WTC11 (cell line): ENCODE results near the gene OSBPL10. TPM values are rescaled to one million over a fixed set of nuclear protein-coding genes. Genes with fewer than 3 reads are reported as not detected.

Experiments
- ATAC-seq: fragments of 200-7000 bp; cut with Tn5 transposase; 2 replicates; pipeline ENCODE4 v1.10.0; 2021; ENCODE audit warnings: mild to moderate bottlenecking, moderate library complexity
- CTCF ChIA-PET: fragments of 300-600 bp; sonication (Branson Sonifier 250); formaldehyde crosslinking; loops from one replicate; lab custom pipeline; 2021; ENCODE audit warnings: antibody characterized with exemption; lab: Charles Lee
- POLR2A ChIA-PET: fragments of 350-600 bp; sonication (Branson Sonifier 250); formaldehyde crosslinking; loops from one replicate; lab custom pipeline; 2021; ENCODE audit warnings: antibody characterized with exemption; lab: Charles Lee
- DNase-seq: peaks from one replicate; pipeline ENCODE4 v3.0.0; 2021; ENCODE audit warnings: low spot score
- H3K27ac Mint-ChIP-seq: 2 replicates; pipeline ENCODE4 v1.8.0; 2021; ENCODE audit warnings: mixed read lengths
- H3K27me3 Mint-ChIP-seq: 2 replicates; pipeline ENCODE4 v1.8.0; 2021; ENCODE audit warnings: low read depth, mild to moderate bottlenecking, moderate library complexity, mixed read lengths
- H3K36me3 Mint-ChIP-seq: 2 replicates; pipeline ENCODE4 v1.8.0; 2021; ENCODE audit warnings: mixed read lengths
- H3K4me1 Mint-ChIP-seq: 2 replicates; pipeline ENCODE4 v1.8.0; 2022; ENCODE audit warnings: mixed read lengths
- H3K4me3 Mint-ChIP-seq: 2 replicates; pipeline ENCODE4 v1.8.0; 2021; ENCODE audit warnings: mild to moderate bottlenecking, moderate library complexity, mixed read lengths
- H3K9me3 Mint-ChIP-seq: 2 replicates; pipeline ENCODE4 v1.8.0; 2021; ENCODE audit warnings: mixed read lengths
- ATF1 ChIP-seq: sonication (generic); formaldehyde crosslinking; IDR thresholded peaks from 2 replicates; pipeline ENCODE4 v1.8.1; 2023; ENCODE audit warnings: mild to moderate bottlenecking, moderate library complexity, missing genetic modification reagents
- ELF4 ChIP-seq: sonication (generic); formaldehyde crosslinking; IDR thresholded peaks from 2 replicates; pipeline ENCODE4 v1.8.1; 2022; ENCODE audit warnings: low read depth, mild to moderate bottlenecking, moderate library complexity, missing genetic modification reagents
- EMX1 ChIP-seq: fragments of 250-450 bp; sonication (Bioruptor Pico); IDR thresholded peaks from 2 replicates; pipeline ENCODE4 v1.8.0; 2021; ENCODE audit warnings: mild to moderate bottlenecking
- FOXJ3 ChIP-seq: sonication (generic); formaldehyde crosslinking; IDR thresholded peaks from 2 replicates; pipeline ENCODE4 v1.9.0; 2021; ENCODE audit warnings: missing genetic modification reagents, mild to moderate bottlenecking, borderline replicate concordance
- FOXP1 ChIP-seq: sonication (generic); formaldehyde crosslinking; IDR thresholded peaks from 2 replicates; pipeline ENCODE4 v1.8.0; 2022; ENCODE audit warnings: missing genetic modification reagents, mild to moderate bottlenecking, moderate library complexity, borderline replicate concordance
- KAT7 ChIP-seq: sonication (generic); formaldehyde crosslinking; IDR thresholded peaks from 2 replicates; pipeline ENCODE4 v1.8.1; 2023; ENCODE audit warnings: missing genetic modification reagents, mild to moderate bottlenecking, borderline replicate concordance
- NFYB ChIP-seq: sonication (generic); formaldehyde crosslinking; conservative IDR thresholded peaks from 2 replicates; pipeline ENCODE4 v1.8.0; 2022; ENCODE audit warnings: low read depth, missing genetic modification reagents
- NR2C2 ChIP-seq: sonication (generic); formaldehyde crosslinking; IDR thresholded peaks from 2 replicates; pipeline ENCODE4 v1.8.0; 2022; ENCODE audit warnings: mild to moderate bottlenecking, missing genetic modification reagents
- SMAD4 ChIP-seq: sonication (generic); formaldehyde crosslinking; IDR thresholded peaks from 2 replicates; pipeline ENCODE4 v1.8.0; 2022; ENCODE audit warnings: mild to moderate bottlenecking, missing genetic modification reagents
- ZNF121 ChIP-seq: sonication (generic); formaldehyde crosslinking; IDR thresholded peaks from 2 replicates; pipeline ENCODE4 v1.8.0; 2023; ENCODE audit warnings: missing genetic modification reagents
- ZNF263 ChIP-seq: sonication (generic); formaldehyde crosslinking; IDR thresholded peaks from 2 replicates; pipeline ENCODE4 v1.8.1; 2022; ENCODE audit warnings: low read depth, mild to moderate bottlenecking, moderate library complexity, missing genetic modification reagents
- ZNF317 ChIP-seq: sonication (generic); formaldehyde crosslinking; IDR thresholded peaks from 2 replicates; pipeline ENCODE4 v1.8.1; 2023; ENCODE audit warnings: low read depth, mild to moderate bottlenecking, moderate library complexity, missing genetic modification reagents, borderline replicate concordance
- ZNF416 ChIP-seq: fragments of 250-450 bp; sonication (Bioruptor Pico); IDR thresholded peaks from 2 replicates; pipeline ENCODE4 v1.9.0; 2021; ENCODE audit warnings: mild to moderate bottlenecking, inconsistent platforms
- total RNA-seq: library from RNA; stranded (reverse); gene quantifications from 3 replicates; pipeline ENCODE4 v1.2.3, GENCODE V29; 2021
- TF ChIP-seq, protein P1 (sequence below): sonication (generic); formaldehyde crosslinking; conservative IDR thresholded peaks from 2 replicates; pipeline ENCODE4 v1.8.1; 2022; ENCODE audit warnings: mild to moderate bottlenecking, missing genetic modification reagents
- TF ChIP-seq, protein P2 (sequence below): sonication (generic); formaldehyde crosslinking; IDR thresholded peaks from 2 replicates; pipeline ENCODE4 v1.8.1; 2023; ENCODE audit warnings: mild to moderate bottlenecking, moderate library complexity, missing genetic modification reagents
- TF ChIP-seq, protein P3 (sequence below): sonication (generic); formaldehyde crosslinking; IDR thresholded peaks from 2 replicates; pipeline ENCODE4 v1.8.1; 2023; ENCODE audit warnings: mild to moderate bottlenecking, missing genetic modification reagents, borderline replicate concordance
- TF ChIP-seq, protein P4 (sequence below): sonication (generic); formaldehyde crosslinking; IDR thresholded peaks from 2 replicates; pipeline ENCODE4 v1.8.0; 2022; ENCODE audit warnings: mild to moderate bottlenecking, missing genetic modification reagents
- TF ChIP-seq, protein P5 (sequence below): sonication (generic); formaldehyde crosslinking; IDR thresholded peaks from 2 replicates; pipeline ENCODE4 v1.8.0; 2022; ENCODE audit warnings: missing genetic modification reagents
- TF ChIP-seq, protein P6 (sequence below): sonication (generic); formaldehyde crosslinking; IDR thresholded peaks from 2 replicates; pipeline ENCODE4 v1.8.1; 2022; ENCODE audit warnings: mild to moderate bottlenecking, missing genetic modification reagents, moderate library complexity, borderline replicate concordance
- TF ChIP-seq, protein P7 (sequence below): sonication (generic); formaldehyde crosslinking; IDR thresholded peaks from 2 replicates; pipeline ENCODE4 v1.8.1; 2023; ENCODE audit warnings: mild to moderate bottlenecking, missing genetic modification reagents, moderate library complexity

OSBPL10 gene
- total RNA-seq, 1 experiment from 2014 or later = 84.1 TPM

DNA sequence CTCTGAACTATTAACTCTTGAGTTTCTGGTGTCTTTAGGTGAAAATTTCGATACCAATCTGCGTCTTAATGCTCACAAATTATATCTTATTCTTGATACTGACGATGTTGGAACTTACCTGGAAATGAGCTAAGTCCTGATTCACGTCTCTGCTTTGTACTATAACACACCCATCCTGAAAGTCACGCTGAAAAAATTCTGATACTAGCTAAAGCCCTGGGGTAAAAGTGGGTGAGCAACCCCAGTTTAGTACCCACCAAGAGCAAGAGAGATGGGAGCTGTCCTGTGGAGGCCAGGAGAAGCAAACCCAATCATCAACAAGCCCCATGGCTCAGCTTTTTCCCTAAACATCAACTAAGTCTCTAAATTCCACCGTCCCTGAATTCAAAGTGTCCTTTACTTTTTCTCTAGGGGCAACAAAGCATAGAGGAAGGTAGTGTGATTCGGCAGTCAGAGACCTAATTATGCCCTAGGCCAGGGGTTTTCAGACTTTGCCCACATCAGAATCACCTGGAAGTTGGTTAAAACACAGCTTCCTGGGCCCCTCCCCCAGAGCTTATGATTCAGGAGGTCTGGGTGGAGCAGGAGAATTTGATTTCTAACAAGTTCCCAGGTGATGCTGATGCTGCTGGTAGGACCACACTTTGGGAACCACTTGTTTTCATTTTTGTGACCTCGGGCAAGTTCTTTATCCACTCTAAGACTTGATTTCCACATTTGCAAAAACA, 90.2 kb downstream of the OSBPL10 start:
- ATAC-seq (no peak), DNase-seq (no peak)
- ChIA-PET CTCF (interaction anchor here (0.7 to 1.0 kb wide), 2 partner anchors 70 to 329 kb away, joined by 3 read pairs; no protein-coding TSS in a partner anchor), POLR2A (no interaction called here)
- 0 out of 2 replicates have a peak, but pooled peaks cover 4% of the 10 kb centered on the region for H3K9me3 Mint-ChIP-seq
- no peak overlapping the region for H3K4me3 Mint-ChIP-seq
- peaks cover 83% of the 10 kb centered on the region for H3K4me1 Mint-ChIP-seq
- H3K27me3 Mint-ChIP-seq = no peaks in the 10 kb centered on the region
- TF ChIP-seq ZNF121 (CRISPR knock-in tag) = no peak
- no peak for TF ChIP-seq ZNF416 (CRISPR knock-in tag)
- TF ChIP-seq, protein P1, sequence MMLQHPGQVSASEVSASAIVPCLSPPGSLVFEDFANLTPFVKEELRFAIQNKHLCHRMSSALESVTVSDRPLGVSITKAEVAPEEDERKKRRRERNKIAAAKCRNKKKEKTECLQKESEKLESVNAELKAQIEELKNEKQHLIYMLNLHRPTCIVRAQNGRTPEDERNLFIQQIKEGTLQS = no peak
- TF ChIP-seq ATF1 (CRISPR knock-in tag) = no peak
- TF ChIP-seq, protein P2, sequence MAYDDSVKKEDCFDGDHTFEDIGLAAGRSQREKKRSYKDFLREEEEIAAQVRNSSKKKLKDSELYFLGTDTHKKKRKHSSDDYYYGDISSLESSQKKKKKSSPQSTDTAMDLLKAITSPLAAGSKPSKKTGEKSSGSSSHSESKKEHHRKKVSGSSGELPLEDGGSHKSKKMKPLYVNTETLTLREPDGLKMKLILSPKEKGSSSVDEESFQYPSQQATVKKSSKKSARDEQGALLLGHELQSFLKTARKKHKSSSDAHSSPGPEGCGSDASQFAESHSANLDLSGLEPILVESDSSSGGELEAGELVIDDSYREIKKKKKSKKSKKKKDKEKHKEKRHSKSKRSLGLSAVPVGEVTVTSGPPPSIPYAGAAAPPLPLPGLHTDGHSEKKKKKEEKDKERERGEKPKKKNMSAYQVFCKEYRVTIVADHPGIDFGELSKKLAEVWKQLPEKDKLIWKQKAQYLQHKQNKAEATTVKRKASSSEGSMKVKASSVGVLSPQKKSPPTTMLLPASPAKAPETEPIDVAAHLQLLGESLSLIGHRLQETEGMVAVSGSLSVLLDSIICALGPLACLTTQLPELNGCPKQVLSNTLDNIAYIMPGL (CRISPR knock-in tag) = no peak
- no peak for TF ChIP-seq ZNF317 (CRISPR knock-in tag)
- no peak for TF ChIP-seq FOXJ3 (CRISPR knock-in tag)
- no peak for TF ChIP-seq ELF4 (CRISPR knock-in tag)
- TF ChIP-seq EMX1 (CRISPR knock-in tag) = no peak
- TF ChIP-seq, protein P3, sequence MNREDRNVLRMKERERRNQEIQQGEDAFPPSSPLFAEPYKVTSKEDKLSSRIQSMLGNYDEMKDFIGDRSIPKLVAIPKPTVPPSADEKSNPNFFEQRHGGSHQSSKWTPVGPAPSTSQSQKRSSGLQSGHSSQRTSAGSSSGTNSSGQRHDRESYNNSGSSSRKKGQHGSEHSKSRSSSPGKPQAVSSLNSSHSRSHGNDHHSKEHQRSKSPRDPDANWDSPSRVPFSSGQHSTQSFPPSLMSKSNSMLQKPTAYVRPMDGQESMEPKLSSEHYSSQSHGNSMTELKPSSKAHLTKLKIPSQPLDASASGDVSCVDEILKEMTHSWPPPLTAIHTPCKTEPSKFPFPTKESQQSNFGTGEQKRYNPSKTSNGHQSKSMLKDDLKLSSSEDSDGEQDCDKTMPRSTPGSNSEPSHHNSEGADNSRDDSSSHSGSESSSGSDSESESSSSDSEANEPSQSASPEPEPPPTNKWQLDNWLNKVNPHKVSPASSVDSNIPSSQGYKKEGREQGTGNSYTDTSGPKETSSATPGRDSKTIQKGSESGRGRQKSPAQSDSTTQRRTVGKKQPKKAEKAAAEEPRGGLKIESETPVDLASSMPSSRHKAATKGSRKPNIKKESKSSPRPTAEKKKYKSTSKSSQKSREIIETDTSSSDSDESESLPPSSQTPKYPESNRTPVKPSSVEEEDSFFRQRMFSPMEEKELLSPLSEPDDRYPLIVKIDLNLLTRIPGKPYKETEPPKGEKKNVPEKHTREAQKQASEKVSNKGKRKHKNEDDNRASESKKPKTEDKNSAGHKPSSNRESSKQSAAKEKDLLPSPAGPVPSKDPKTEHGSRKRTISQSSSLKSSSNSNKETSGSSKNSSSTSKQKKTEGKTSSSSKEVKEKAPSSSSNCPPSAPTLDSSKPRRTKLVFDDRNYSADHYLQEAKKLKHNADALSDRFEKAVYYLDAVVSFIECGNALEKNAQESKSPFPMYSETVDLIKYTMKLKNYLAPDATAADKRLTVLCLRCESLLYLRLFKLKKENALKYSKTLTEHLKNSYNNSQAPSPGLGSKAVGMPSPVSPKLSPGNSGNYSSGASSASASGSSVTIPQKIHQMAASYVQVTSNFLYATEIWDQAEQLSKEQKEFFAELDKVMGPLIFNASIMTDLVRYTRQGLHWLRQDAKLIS (CRISPR knock-in tag) = no peak
- TF ChIP-seq, protein P4, sequence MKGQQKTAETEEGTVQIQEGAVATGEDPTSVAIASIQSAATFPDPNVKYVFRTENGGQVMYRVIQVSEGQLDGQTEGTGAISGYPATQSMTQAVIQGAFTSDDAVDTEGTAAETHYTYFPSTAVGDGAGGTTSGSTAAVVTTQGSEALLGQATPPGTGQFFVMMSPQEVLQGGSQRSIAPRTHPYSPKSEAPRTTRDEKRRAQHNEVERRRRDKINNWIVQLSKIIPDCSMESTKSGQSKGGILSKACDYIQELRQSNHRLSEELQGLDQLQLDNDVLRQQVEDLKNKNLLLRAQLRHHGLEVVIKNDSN (CRISPR knock-in tag) = no peak
- no peak for TF ChIP-seq FOXP1 (CRISPR knock-in tag)
- TF ChIP-seq NFYB = no peak
- TF ChIP-seq, protein P5, sequence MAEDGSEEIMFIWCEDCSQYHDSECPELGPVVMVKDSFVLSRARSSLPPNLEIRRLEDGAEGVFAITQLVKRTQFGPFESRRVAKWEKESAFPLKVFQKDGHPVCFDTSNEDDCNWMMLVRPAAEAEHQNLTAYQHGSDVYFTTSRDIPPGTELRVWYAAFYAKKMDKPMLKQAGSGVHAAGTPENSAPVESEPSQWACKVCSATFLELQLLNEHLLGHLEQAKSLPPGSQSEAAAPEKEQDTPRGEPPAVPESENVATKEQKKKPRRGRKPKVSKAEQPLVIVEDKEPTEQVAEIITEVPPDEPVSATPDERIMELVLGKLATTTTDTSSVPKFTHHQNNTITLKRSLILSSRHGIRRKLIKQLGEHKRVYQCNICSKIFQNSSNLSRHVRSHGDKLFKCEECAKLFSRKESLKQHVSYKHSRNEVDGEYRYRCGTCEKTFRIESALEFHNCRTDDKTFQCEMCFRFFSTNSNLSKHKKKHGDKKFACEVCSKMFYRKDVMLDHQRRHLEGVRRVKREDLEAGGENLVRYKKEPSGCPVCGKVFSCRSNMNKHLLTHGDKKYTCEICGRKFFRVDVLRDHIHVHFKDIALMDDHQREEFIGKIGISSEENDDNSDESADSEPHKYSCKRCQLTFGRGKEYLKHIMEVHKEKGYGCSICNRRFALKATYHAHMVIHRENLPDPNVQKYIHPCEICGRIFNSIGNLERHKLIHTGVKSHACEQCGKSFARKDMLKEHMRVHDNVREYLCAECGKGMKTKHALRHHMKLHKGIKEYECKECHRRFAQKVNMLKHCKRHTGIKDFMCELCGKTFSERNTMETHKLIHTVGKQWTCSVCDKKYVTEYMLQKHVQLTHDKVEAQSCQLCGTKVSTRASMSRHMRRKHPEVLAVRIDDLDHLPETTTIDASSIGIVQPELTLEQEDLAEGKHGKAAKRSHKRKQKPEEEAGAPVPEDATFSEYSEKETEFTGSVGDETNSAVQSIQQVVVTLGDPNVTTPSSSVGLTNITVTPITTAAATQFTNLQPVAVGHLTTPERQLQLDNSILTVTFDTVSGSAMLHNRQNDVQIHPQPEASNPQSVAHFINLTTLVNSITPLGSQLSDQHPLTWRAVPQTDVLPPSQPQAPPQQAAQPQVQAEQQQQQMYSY = no peak
- no peak for TF ChIP-seq KAT7 (CRISPR knock-in tag)
- TF ChIP-seq ZNF263 = no peak
- TF ChIP-seq, protein P6, sequence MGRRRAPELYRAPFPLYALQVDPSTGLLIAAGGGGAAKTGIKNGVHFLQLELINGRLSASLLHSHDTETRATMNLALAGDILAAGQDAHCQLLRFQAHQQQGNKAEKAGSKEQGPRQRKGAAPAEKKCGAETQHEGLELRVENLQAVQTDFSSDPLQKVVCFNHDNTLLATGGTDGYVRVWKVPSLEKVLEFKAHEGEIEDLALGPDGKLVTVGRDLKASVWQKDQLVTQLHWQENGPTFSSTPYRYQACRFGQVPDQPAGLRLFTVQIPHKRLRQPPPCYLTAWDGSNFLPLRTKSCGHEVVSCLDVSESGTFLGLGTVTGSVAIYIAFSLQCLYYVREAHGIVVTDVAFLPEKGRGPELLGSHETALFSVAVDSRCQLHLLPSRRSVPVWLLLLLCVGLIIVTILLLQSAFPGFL = no peak
- TF ChIP-seq, protein P7, sequence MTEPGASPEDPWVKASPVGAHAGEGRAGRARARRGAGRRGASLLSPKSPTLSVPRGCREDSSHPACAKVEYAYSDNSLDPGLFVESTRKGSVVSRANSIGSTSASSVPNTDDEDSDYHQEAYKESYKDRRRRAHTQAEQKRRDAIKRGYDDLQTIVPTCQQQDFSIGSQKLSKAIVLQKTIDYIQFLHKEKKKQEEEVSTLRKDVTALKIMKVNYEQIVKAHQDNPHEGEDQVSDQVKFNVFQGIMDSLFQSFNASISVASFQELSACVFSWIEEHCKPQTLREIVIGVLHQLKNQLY (CRISPR knock-in tag) = no peak
- no peak for TF ChIP-seq NR2C2
- no peak for TF ChIP-seq SMAD4
- no peaks in the 10 kb centered on the region for H3K36me3 Mint-ChIP-seq
- H3K27ac Mint-ChIP-seq = peak overlapping the region; percentile 79
